ENCODE results near the gene PTPRA. TPM values are rescaled to one million over a fixed set of nuclear protein-coding genes. Genes with fewer than 3 reads are reported as not detected.

The PTPRA gene
- total RNA-seq, 2 experiments from 2014 or later = 58.5 to 86.3 TPM

DNA sequence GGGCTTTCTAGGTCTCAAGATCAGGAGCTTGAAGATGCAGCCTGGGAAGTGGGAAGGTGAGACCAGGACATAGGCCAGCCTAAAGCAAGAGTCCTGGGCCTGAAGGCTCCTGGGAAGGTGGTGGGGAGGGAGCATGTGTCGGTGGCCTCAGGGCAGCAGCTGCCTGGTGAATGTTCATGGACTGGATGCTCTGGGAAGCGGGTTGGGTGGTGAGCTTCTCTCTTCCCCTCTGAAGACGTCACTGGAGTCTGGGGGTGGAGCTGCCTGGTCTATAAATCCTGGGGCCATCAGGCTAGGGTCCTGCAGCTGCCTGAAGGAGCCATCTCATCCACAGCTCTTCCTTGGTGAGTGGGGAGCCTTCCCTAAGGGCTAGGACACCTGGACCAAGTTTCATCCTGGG is 170.0 kb downstream of the PTPRA start, which contains the start of gene GNRH2:
Gene GNRH2, plus strand, starts transcription at position 301 of the 400 bp plus-strand sequence. CDS start 793 bp downstream, outside the sequence.
- ChIA-PET POLR2A (interaction anchor here (0.7 kb wide), 1 partner anchor 10 kb away, joined by 4 read pairs; no protein-coding TSS in a partner anchor), CTCF (interaction anchor here (0.6 to 1.7 kb wide), 3 partner anchors 11 to 355 kb away, joined by 3 to 8 read pairs (median 3); no protein-coding TSS in a partner anchor)
- ATAC-seq (no peak), DNase-seq (no peak)
- intact Hi-C loops (cut with DNase I, micrococcal nuclease) = no loop called here
- Mint-ChIP-seq H3K27me3 (no peaks in the 10 kb centered on the region), H3K9me3 (ENCODE audit: low read depth) (no peaks in the 10 kb centered on the region), H3K36me3 (ENCODE audit: low read depth) (peaks cover 29% of the 10 kb centered on the region), H3K4me3 (peak within 1 kb of the TSS; percentile 16), H3K27ac (peak within 1 kb of the TSS; percentile 53), H3K4me1 (peaks cover 17% of the 10 kb centered on the region)

DNA sequence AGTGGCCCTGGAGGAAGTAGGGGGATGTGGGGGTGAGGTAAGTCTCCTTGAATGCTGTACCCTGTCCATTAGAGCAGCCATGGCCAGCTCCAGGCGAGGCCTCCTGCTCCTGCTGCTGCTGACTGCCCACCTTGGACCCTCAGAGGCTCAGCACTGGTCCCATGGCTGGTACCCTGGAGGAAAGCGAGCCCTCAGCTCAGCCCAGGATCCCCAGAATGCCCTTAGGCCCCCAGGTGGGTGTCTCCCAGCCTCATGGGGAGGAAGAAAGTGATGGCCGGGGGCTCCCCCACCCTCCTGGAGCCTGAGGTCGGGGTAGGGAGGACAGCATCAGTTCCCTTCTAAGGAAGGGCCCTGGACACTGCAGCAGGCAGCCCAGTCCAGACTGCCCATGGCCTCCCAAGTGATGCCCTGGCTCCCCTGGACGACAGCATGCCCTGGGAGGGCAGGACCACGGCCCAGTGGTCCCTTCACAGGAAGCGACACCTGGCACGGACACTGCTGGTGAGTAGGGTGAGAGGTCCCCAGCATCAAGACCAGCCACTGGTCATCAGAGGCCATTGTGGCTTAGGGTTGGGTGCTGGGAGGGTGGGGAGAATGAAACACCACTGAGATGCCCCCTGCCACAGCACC is 171.2 kb downstream of the PTPRA start:
- POLR2A ChIA-PET = interaction anchor here (1.2 kb wide), 1 partner anchor 29 kb away, joined by 13 read pairs; no protein-coding TSS in a partner anchor
- DNase-seq = no peak

DNA sequence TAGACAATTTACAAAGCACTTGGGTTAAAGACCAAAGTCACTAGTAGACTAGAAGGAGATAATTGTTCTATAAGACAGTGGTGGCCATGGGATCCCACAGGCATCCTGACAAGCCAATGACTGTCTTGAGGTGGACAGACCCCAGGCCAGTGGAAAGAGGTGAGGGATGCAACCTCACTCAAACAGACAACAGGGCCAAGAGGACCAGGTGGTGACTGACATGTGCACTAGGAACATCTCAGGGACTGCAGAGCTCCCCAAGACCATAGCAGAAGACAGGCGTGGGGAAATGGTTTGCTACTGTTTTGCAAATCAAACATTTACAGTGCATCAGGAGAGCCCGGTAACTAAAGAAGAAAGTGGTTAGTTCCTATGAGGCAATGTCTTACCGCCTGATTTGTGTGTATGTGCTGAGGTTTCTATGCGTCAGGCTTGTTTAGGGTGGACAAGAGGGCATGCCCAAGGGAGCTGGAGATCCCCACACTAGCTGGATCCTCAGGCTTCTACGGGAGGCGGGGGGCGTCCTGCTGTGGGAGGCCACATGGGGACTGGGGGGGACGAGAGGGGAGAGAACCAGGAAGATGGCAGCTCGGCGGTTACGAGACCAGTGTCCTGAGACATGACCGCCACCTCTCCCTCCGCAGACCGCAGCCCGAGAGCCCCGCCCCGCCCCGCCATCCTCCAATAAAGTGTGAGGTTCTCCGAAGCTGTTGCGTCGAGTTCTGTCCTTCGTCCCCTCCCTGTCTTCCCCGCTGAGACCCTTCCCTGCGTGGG is 171.9 kb downstream of the PTPRA start:
- POLR2A ChIA-PET = interaction anchor here (0.6 to 1.5 kb wide), 3 partner anchors 30 to 62 kb away, joined by 3 to 13 read pairs (median 7); no protein-coding TSS in a partner anchor
- Mint-ChIP-seq H3K27me3 (no peaks in the 10 kb centered on the region), H3K4me3 (peak overlapping the region; percentile 89), H3K4me1 (peaks cover 20% of the 10 kb centered on the region), H3K9me3 (ENCODE audit: low read depth) (no peaks in the 10 kb centered on the region), H3K27ac (peak overlapping the region; percentile 85), H3K36me3 (ENCODE audit: low read depth) (peaks cover 40% of the 10 kb centered on the region)
- DNase-seq = peak; percentile 74
- CTCF ChIA-PET = interaction anchor here (1.2 kb wide), 1 partner anchor 8 kb away, joined by 4 read pairs; no protein-coding TSS in a partner anchor
- peak; percentile 27 for ATAC-seq
- intact Hi-C loops (cut with DNase I, micrococcal nuclease) = loop anchor here (1.0 to 5.0 kb wide), 5 partner anchors 31 to 427 kb away; partner anchors contain the start of genes ATRN (in 1 of the 2), DDRGK1 (in 1 of the 2), FASTKD5 (in 1 of the 2) and UBOX5 (in 1 of the 2)

More for the DNA sequence above, 171.2 kb downstream of the PTPRA start:
- Mint-ChIP-seq H3K9me3 (ENCODE audit: low read depth) (no peaks in the 10 kb centered on the region), H3K4me1 (peaks cover 20% of the 10 kb centered on the region), H3K27ac (no peak overlapping the region), H3K36me3 (ENCODE audit: low read depth) (peaks cover 33% of the 10 kb centered on the region), H3K4me3 (peak overlapping the region; percentile 89), H3K27me3 (no peaks in the 10 kb centered on the region)
- intact Hi-C loops (cut with DNase I, micrococcal nuclease) = no loop called here
- CTCF ChIA-PET = interaction anchor here (0.6 to 1.2 kb wide), 3 partner anchors 9 to 515 kb away, joined by 3 to 4 read pairs (median 4); no protein-coding TSS in a partner anchor
- no peak for ATAC-seq

DNA sequence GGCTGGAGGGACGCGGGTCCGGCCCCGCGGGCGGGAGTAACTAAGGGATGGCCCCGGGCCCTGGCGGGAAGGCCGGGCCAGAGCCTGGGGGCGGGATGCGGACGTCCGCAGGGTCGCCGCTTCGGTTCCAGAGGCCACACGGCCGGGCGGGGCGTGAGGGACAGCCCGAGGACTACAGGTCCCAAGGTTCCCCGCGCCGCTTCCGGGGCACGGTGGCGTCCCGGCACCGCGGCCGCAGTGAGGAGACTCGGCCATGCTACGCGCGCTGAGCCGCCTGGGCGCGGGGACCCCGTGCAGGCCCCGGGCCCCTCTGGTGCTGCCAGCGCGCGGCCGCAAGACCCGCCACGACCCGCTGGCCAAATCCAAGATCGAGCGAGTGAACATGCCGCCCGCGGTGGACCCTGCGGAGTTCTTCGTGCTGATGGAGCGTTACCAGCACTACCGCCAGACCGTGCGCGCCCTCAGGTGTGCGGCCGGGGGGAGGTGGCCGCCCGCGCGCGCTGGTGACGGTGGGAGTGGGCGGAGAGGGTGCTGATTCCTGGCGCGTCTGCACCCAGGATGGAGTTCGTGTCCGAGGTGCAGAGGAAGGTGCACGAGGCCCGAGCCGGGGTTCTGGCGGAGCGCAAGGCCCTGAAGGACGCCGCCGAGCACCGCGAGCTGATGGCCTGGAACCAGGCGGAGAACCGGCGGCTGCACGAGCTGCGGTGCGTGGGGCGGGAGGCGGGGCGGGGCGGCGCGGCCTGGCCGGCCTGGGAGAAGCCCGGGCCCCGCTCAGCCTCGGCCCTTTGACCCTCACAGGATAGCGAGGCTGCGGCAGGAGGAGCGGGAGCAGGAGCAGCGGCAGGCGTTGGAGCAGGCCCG is 172.8 kb downstream of the PTPRA start, which contains the start of gene MRPS26:
Gene MRPS26, plus strand, starts transcription at position 237 of the 861 bp plus-strand sequence. Its CDS starts 17 bp downstream, at position 254.
- POLR2A ChIA-PET = interaction anchor here (1.2 to 1.5 kb wide), 2 partner anchors 31 to 34 kb away, joined by 7 to 13 read pairs; no protein-coding TSS in a partner anchor
- H3K4me3 Mint-ChIP-seq = peak within 1 kb of the TSS; percentile 89
- peak; percentile 94 for ATAC-seq
- intact Hi-C loops (cut with DNase I, micrococcal nuclease) = loop anchor here (1.0 to 5.0 kb wide), 9 partner anchors 32 to 426 kb away; partner anchors contain the start of genes DDRGK1 (in 2 of the 2), FASTKD5 (in 2 of the 2), UBOX5 (in 2 of the 2) and ATRN (in 1 of the 2)
- CTCF ChIA-PET = interaction anchor here (1.2 kb wide), 1 partner anchor 8 kb away, joined by 4 read pairs; no protein-coding TSS in a partner anchor
- peaks cover 27% of the 10 kb centered on the region for H3K4me1 Mint-ChIP-seq
- DNase-seq = peak; percentile 92
- H3K27ac Mint-ChIP-seq = peak within 1 kb of the TSS; percentile 88
- no peaks in the 10 kb centered on the region for H3K27me3 Mint-ChIP-seq
- no peaks in the 10 kb centered on the region for H3K9me3 Mint-ChIP-seq (ENCODE audit: low read depth)
- peaks cover 41% of the 10 kb centered on the region for H3K36me3 Mint-ChIP-seq (ENCODE audit: low read depth)

DNA sequence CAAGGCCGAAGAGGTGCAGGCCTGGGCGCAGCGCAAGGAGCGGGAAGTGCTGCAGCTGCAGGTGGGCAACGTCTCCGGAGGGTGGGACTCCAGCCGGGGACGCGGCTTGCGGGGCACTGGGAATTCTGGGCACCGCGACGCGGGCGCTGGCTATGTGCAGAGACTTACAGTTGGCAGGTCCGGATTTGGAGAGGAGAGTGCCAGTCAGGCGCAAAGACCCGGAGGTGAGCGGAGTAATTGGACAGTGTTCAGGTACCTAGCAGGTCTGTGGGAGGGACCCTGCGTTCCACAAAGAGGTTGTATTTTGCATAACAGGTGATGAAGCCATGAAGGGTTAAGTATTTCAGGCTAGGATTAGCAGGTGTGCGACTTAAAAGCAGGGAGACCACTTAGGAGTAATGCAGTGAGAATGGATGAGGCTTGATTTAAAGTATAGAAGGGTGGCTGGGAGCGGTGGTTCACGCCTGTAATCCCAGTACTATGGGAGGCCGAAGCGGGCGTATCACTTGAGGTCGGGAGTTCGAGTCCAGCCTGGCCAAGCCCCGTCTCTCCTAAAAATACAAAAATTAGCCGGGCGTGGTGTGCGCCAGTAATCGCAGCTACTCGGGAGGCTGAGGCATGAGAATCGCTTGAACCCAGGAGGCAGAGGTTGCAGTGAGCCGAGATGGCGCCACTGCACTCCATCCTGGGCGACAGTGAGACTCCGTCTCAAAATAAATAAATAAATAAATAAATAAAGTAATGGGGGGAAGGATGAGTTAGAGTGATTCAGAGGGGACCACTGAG is 173.6 kb downstream of the PTPRA start:
- CTCF ChIA-PET = no interaction called here
- H3K27me3 Mint-ChIP-seq = no peaks in the 10 kb centered on the region
- POLR2A ChIA-PET = no interaction called here
- intact Hi-C loops (cut with DNase I, micrococcal nuclease) = loop anchor here (1.0 to 5.0 kb wide), 8 partner anchors 35 to 425 kb away; partner anchors contain the start of genes DDRGK1 (in 2 of the 2), FASTKD5 (in 2 of the 2), UBOX5 (in 2 of the 2) and ATRN (in 1 of the 2)
- DNase-seq (no peak), ATAC-seq (no peak)
- H3K4me3 Mint-ChIP-seq = peak overlapping the region; percentile 89
- H3K4me1 Mint-ChIP-seq = peaks cover 27% of the 10 kb centered on the region
- no peaks in the 10 kb centered on the region for H3K9me3 Mint-ChIP-seq (ENCODE audit: low read depth)
- H3K36me3 Mint-ChIP-seq (ENCODE audit: low read depth) = peaks cover 41% of the 10 kb centered on the region
- H3K27ac Mint-ChIP-seq = peak overlapping the region; percentile 88

- Mint-ChIP-seq H3K36me3 (ENCODE audit: low read depth) (peaks cover 41% of the 10 kb centered on the region), H3K27ac (peak overlapping the region; percentile 88), H3K27me3 (no peaks in the 10 kb centered on the region), H3K4me1 (peaks cover 27% of the 10 kb centered on the region), H3K9me3 (ENCODE audit: low read depth) (no peaks in the 10 kb centered on the region), H3K4me3 (peak overlapping the region; percentile 89)
- intact Hi-C loops (cut with DNase I, micrococcal nuclease) = loop anchor here (2.0 to 5.0 kb wide), 6 partner anchors 35 to 425 kb away; partner anchors contain the start of genes ATRN (in 1 of the 2), DDRGK1 (in 1 of the 2), DNAAF9 (in 1 of the 2) and FASTKD5 (in 1 of the 2)
- CTCF ChIA-PET = interaction anchor here (0.6 kb wide), 1 partner anchor 69 kb away, joined by 3 read pairs; no protein-coding TSS in a partner anchor
- POLR2A ChIA-PET = interaction anchor here (0.5 kb wide), 1 partner anchor 64 kb away, joined by 3 read pairs; no protein-coding TSS in a partner anchor
- ATAC-seq (no peak), DNase-seq (no peak)
Measured at GRCh38 chr20:3047486-3048419, 174.5 kb downstream of the PTPRA start.

DNA sequence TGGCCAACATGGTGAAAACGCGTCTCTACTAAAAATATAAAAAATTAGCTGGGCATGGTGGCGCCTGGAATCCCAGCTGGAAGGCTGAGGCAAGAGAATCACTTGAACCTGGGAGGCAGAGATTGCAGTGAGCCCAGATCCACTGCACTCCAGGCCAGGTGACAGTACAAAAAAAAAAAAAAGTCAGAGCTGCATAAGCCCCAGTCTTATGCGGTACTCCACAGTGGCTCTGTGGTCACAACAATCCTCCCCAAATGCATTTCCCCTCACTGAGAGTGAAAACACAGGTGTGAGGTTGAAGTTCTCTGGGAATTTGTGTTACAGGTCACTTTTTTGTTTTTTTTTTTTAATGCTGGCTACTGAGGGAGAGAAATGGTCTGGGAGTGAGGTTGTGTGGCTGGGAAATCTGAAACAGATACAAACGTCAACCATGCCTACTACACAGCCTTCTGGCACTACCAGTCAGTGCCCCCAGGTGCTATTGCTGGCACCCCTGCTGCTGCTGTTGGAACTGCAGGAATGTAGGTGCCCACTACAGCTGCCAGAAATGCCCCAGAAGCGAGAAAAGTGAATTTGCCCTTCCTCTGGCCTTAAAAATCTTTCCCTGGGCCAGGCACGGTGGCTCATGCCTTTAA is 178.2 kb downstream of the PTPRA start:
- peaks cover 38% of the 10 kb centered on the region for H3K36me3 Mint-ChIP-seq (ENCODE audit: low read depth)
- H3K27me3 Mint-ChIP-seq = no peaks in the 10 kb centered on the region
- DNase-seq = peak; percentile 28
- peaks cover 22% of the 10 kb centered on the region for H3K4me1 Mint-ChIP-seq
- ATAC-seq = peak; percentile 37
- H3K27ac Mint-ChIP-seq = peak overlapping the region; percentile 51
- CTCF ChIA-PET = interaction anchor here (0.9 to 2.6 kb wide), 3 partner anchors 11 to 26 kb away, joined by 3 to 16 read pairs (median 3); no protein-coding TSS in a partner anchor
- no peak overlapping the region for H3K4me3 Mint-ChIP-seq
- H3K9me3 Mint-ChIP-seq (ENCODE audit: low read depth) = no peaks in the 10 kb centered on the region
- POLR2A ChIA-PET = interaction anchor here (0.6 to 0.7 kb wide), 3 partner anchors 119 to 279 kb away, joined by 4 read pairs; no protein-coding TSS in a partner anchor
- intact Hi-C loops (cut with DNase I, micrococcal nuclease) = no loop called here

DNA sequence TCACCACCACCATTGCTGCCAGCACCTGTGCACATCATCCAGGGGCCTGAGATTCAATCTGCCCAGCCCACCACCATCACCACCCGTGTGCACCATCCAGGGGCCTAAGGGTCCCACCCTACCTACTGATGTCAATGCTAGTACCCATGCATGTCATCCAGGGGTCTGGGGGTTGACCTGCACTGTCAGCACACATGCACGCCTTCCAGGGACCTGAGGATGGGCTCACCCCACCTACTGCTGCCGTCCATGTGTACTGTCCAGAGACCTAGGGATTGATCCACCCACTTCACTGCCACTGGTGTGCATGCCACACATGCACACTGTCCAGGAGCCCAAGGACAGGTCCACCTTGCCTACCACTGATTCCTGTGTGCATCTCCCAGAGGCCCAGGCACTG is 186.2 kb downstream of the PTPRA start:
- no peaks in the 10 kb centered on the region for H3K9me3 Mint-ChIP-seq (ENCODE audit: low read depth)
- no peak overlapping the region for H3K27ac Mint-ChIP-seq
- no peak for DNase-seq
- peaks cover 2% of the 10 kb centered on the region for H3K36me3 Mint-ChIP-seq (ENCODE audit: low read depth)
- ChIA-PET POLR2A (no interaction called here), CTCF (no interaction called here)
- no peak overlapping the region for H3K4me3 Mint-ChIP-seq
- no peak for ATAC-seq
- intact Hi-C loops (cut with DNase I, micrococcal nuclease) = no loop called here
- peaks cover 10% of the 10 kb centered on the region for H3K4me1 Mint-ChIP-seq
- no peaks in the 10 kb centered on the region for H3K27me3 Mint-ChIP-seq

All from activated CD4-positive, alpha-beta T cell treated with anti-CD3 and anti-CD28 coated beads for 36 hours (primary cell).